Stimulated activated CD4-positive, alpha-beta T cell treated with anti-CD3 and anti-CD28 coated beads, TNF-alpha, amount 100 ng/mL, for 1 hour (primary cell): ENCODE results near the gene PRPF19.

ENCODE experiments used
- DNase-seq, 3 donors: peaks; one replicate each; pipeline ENCODE4 v3.0.0-alpha.2; 2020; ENCODE audit warnings: low read depth in 3 of 3, low spot score in 1 of 3

PRPF19 gene

DNA sequence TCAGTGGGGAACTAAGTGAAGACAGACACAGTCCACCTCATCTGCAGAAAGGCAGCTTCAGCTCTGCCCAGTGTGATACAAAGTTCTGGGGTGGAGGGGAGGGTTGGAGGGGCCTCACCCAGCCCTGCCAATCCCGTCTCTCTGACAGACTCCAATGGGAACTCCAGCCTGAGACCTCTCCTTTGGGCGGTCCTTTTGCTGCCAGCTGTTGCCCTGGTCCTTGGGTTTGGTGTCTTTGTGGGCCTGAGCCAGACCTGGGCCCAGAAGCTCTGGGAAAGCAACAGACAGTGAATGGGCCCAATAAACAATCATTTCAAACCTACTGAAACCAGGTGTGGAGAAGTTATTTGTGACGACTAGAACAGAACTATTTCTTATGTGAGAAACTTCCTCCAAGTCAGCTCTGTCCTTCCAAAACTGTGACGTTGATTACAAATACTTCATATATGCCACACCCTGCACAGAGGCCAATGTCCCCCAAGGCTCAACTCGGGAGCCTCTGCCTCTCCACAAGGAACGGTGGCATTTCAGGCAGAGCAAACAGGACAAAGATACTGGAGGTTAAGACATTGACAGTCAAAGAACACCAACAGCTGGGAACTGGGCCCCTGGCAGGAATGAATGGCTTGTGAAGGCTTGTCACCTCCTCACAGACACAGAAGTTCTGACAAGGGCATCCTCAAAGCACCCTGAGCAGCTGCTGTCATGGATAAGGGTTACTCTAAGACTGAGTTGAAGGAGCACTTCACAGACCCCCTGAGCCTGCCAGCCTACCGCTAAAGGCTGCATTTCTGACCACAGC, 30.8 kb downstream of the PRPF19 start:
- no peak for DNase-seq

DNA sequence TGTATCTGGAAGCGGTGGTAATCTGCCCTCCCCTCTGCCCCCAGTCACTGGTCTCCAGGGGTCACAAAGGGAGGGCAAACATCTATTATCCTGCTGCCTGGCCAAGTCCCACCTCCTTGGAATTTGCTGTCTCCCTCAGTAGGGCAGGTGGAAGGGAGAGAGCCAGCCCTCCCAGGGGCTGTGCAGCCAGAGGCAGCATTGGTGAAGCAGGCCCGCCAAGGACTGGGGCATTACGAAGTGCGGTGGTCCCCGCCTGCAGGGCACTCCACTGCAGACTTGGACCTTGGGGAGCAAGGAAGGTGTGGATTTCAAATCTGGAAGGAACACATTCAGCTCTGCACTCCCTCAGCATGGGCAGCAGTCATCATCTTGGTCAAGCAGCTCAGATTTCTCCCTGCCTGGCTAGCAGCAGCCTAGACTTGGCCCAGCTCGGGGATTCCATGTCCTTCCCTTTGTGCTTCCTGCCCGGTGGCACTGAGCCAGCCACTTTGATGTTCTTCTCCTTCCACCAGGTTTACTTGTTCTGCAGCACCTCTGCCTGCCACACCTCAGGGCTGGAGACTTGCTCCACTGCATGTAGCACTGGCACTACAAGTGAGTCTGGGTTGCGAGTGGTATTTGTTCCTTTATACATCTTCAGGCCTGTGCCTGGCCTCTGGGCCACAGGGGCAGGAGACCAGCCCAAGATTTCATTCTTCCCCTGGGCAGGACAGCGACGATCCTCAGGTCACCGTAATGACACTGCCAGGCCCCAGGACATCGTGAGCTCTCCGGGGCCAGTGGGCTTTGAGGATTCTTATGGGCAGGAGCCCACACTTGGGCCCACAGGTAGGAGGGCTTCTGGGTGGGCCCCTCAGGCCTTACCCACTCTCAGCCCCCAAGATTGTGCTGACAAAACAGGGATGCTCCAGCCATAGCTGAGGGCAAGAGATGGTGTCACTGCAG, 31.7 kb downstream of the PRPF19 start:
- no peak for DNase-seq

DNA sequence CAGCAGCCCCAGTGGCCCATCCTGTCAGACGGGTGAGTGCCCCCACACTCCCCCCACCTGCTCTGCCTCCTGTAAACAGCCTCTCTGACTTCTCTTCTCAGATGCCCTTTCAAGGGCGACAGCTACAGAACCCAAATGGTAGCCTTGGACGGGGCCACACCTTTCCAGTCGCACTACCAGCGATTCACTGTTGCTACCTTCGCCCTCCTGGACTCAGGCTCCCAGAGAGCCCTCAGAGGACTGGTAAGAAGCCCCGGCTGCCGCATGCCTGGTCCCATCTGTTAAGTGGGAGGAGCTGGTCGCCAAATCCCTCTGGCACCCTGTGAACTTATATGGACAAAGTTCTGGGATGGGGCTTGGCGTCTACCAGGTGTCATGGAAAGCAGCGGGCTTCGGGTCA, 32.9 kb downstream of the PRPF19 start:
- no peak for DNase-seq

DNA sequence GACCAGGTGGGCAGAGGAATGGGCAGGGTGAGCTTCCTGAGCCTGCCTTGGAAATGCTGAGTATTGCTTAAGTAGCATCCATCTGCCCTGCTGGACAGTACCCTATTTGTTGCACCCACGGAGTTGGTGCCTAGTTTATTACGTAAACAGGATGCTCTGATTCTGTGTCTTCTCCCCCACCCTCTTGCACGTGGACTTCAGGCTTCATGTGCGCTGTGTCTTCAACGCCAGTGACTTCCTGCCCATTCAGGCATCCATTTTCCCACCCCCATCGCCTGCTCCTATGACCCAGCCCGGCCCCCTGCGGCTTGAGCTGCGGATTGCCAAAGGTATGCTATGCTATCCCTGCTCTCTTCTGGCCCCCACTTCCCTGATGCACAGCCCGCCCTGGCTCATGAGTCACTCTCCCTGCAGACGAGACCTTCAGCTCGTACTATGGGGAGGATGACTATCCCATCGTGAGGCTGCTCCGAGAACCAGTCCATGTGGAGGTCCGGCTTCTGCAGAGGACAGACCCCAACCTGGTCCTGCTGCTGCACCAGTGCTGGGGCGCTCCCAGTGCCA, 33.3 kb downstream of the PRPF19 start:
- DNase-seq = no peak

DNA sequence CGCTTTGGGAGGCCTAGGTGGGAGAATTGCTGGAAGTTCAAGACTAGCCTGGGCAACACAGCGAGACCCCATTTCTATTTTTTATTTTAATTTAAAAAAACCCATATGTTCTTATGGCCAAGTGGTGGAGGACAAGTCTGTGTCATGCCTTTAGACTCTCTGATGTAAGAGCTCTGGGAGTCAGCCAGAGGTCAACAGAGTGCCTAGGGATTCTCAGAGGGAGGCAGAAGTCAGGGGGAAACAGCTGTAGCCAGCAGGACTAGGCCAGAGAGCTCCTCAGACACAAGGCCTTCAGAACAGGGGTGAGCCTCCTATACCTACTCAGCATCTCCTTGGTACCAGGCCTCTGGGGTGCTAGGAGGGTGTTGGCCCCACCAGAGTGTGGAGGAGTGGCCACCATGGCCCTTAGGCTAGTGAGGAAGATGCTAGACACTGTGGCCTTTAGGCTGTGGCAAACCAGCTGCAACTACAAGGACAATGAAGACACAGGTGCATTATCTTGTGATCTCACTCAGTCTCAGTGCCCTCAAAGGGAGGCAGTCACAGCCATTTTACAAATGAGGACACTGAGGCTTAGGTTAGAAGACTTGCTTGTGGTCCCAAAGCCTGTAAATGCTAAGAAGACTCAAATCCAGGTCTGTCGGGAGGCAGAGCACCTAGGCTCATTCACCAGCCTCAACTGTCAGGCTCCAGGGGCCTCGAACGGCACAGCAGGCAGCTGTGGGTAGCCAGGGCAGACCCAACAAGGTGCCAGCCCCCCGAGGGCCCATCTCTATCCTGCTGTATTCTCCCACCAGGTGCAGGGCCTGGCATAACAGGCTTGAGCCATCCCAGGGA, 34.0 kb downstream of the PRPF19 start:
- DNase-seq = no peak

DNA sequence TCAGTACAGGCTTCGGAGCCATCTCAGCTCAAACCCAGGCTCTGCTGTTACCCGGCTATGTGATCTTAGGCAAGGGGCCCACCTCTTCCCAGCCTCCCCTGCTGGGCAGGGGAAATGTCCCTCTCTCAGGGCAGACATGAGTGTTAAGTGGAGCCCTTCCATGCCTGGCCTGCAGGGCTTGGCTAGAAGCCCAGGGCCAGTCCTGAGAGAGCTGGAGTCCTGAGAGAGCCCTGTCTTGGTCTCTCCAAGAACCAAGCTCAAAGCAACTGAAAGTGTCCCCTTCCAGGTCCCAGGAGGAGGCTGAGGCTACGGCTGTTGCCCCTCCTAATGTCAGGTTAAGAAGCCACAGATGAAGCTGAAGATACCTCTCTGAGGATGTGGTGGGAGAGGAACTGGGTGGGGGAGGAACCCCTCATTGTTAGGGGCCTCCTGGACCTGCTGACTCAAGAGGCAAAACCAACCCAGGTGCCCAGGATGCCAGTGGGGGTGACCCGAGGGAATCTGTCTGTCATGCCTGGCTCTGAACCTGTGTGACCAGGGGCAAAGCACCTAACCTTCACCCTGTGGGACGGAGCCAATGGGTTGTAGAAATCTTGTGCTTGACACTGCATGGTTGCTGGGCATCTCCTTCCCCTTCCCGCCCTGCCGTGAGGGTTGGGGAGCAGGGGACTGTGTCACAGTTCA, 34.9 kb downstream of the PRPF19 start:
- DNase-seq = no peak

DNA sequence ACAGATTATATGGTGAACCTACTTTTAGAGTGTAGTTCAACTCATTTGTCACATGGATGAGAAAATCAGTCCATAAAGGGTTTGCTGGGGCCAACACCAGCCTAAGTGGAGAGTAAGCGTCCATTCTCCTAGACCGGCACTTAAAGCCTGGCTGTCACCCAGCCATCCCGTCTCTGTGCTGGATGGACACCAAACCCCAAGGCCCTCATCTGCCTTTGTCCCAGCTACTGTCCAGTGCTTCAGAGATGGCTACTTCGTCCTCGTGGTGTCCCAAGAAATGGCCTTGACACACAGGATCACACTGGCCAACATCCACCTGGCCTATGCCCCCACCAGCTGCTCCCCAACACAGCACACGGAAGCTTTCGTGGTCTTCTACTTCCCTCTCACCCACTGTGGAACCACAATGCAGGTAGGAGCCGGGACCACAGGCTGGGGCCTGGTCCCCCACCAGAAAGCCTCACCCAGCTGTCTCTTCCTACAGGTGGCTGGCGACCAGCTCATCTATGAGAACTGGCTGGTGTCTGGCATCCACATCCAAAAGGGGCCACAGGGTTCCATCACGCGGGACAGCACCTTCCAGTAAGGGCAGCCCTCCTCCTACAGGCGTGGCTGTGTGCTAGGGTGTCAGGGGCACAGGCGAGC, 35.5 kb downstream of the PRPF19 start:
- no peak for DNase-seq

DNA sequence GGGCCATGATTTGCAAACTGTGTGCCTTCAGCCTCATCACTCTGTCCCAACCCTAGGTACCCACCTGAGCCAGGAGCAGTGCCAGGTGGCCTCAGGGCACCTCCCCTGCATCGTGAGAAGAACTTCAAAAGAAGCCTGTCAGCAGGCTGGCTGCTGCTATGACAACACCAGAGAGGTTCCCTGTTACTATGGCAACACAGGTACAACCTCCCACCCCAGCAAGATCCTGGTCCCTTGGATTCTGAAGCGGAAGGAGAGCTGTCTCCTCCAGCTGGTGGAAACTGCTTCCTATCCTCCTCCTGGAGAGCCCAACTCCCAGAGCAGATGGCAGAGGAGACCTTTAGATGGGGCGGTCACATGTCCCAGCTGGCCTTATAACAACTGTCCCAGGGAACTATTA, 36.1 kb downstream of the PRPF19 start:
- no peak for DNase-seq

DNA sequence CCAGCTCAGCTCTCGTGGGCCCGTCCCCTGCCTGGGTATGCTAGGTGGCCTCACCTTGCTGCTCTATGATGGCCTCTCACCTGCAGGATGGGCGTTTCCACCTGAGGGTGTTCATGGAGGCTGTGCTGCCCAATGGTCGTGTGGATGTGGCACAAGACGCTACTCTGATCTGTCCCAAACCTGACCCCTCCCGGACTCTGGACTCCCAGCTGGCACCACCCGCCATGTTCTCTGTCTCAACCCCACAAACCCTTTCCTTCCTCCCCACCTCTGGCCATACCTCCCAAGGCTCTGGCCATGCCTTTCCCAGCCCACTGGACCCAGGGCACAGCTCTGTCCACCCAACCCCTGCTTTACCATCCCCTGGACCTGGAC, 36.9 kb downstream of the PRPF19 start:
- DNase-seq = no peak

DNA sequence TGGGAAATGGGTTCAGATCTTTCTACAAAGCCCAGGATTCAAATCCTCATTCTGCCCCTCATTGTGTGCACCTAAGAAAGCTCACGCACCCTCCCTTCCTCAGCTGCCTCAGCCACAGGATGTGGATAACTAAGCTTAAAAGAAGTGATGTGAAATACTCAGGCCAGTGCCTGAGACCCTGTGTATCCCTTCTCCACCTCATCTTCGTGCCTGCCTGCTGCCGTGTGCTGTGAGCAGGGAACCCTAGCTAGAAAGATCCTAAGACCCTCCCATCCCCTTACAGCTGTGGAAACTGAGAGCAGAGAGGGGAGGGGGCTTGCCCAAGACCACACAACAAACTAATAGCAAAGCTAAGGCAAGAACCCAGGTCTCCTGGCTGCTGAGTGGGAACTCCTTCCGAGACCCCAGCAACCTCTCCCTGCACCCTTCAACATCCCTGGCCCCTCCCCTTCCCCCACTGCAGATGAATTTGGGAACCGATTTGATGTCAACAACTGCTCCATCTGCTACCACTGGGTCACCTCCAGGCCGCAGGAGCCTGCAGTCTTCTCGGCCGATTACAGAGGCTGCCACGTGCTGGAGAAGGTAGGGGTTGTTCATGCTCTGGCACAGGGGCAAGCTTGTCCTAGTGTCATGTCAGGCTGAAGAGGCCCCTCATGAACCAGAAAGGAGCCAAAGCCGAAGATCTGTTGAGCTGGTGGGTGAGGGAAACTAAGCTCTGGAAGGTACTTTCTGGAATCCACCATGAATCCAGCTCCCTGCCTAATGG, 37.5 kb downstream of the PRPF19 start:
- no peak for DNase-seq

DNA sequence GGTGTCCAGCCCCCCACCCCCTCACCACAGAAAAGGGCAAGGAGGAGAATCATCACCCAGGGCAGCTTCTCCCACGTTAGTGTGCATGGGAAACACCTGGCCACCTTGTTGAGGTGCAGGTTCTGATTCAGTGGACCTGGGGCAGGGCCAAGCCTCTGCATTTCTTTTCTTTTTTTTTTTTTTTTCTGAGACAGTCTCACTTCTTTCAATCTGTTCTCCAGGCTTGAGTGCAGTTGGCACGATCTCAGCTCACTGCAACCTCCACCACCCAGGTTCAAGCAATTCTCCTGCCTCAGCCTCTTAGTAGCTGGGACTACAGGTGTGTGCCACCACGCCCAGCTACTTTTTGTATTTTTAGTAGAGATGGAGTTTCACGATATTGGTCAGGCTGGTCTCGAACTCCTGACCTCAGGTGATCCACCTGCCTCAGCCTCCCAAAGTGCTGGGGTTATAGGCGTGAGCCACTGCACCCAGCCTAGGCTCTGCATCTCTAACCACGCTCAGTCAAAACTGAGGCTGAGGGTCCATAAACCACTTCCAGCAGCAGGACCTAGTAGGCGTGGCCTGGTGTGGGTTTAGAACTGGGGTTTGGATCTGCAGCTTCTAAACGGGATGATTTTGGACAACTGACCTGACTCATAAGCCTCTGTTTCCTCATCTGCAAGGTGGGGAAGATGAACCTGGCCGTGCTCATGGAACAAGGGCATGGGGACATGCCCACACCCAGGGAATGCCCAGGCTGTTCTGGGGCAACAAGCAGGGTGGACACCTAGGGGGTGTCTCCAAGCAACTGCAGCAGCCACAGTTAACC, 38.3 kb downstream of the PRPF19 start:
- no peak for DNase-seq

DNA sequence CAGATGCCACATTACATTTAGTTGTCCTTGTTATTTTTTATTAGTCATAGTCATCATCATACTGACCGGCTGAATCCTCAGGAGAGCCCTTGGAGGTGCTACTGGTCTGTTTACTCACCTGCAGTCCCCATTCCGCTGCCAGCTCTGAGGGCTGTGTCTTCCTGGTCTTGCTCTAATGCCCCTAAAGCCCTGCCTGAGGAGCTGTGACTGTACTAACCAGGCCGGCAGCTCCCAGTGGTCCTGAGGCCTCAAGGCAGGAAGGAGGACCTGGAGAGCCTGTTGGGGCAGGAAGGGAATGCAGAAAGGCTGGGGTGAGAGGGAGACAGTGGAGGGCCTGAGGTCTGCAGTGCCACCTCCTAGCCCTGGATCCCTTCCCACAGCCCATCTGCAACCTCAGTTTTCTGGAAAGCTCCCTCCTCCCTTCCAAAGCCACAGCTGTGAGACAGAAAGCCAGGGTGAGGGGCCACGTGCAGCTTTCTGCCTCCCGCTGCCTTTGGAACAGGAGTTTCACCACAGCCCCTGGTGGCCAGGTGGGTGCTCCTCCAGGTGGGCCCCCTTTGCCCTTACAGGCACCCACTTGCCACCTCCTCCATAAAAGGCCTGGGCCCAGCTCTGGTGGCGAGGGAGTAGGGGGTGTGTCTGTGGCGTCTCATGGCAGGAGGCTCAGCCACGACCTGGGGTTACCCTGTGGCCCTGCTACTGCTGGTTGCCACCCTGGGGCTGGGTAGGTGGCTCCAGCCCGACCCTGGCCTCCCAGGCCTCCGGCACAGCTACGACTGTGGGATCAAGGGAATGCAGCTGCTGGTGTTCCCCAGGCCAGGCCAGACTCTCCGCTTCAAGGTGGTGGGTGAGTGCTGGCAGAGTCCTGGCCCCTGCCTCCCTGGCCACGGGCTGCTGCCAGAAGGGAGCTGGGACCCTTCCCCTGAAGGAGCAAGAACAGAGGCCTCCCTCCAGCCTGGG, 39.2 kb downstream of the PRPF19 start, which contains the start of gene ZP1:
ZP1 (plus strand) TSS at position 632 of the 960 bp plus-strand sequence; CDS start at position 652, 20 bp downstream.
- DNase-seq = no peak

DNA sequence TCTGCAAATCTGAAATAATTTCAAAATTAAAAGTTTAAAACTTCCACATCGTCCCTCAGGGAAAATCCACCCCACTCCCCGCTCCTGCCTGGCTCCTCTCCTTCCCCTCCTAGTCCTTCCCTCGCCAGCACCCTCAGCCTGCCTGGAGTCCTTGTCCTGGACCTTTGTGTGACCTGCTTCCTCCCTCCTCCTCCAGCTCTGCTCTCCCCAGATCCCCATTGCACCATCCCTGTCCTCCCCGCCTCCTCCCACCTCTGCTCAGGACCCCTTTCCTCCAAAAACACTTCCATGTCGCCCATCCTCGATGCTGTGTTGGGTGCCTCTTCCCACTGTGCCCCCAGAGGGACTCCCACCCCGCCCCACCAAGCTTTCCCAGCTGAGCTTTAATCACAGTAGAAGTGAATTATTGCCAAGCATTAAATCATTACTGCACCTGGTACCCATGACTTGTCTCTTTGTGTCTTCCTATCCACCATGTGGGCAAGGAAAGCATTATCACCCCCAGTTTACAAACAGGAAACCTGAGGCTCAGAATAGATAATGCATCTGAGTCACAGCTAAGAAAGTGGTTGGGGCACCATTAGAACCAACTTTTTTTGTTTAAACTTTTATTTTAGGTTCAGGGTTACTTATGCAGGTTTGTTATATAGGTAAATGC, 41.4 kb downstream of the PRPF19 start:
- no peak for DNase-seq

DNA sequence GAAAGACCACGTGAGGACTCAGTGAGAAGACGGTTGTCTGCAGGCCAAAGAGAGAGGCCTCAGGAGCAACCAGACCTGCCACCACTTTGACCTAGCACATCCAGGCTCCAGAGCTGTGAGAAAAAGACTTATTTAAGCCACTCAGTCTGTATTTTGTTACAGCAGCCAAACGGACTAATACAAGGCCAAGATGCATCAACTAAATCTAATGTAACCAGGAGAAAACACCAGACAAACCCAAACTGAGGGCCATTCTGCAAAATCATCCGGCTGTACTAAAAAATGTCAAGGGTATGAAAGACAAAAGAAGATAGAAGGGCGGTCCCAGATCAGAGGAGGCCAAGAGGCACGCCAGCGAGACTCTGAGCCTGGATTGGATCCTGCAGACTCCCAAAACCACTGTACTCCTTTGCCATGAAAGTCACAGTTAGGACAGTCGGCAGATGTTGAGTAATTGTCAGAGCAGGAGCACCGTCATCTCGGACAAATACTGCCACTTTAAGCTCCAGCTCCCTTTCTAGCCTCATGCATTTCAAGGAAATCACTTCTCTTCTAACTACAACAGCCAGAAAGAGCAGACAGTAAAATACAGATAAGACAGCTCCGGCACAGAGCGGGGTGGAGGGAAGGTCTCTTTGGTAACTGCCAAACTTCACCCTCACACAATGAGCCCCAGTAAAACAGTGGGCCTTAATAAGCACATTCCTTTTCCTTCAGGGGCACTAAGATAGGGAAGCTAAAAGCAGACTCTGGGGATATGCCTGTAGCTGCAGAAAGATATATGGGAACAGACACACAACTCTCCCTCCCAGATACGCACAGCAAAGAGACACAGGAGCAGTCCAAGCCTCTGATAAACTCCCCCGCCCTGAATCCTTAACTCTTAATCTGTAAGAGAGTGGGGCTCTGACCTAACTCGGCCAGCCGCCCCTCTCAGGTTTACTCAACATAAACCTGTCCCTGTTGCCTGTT, 42.5 kb downstream of the PRPF19 start:
- no peak for DNase-seq

DNA sequence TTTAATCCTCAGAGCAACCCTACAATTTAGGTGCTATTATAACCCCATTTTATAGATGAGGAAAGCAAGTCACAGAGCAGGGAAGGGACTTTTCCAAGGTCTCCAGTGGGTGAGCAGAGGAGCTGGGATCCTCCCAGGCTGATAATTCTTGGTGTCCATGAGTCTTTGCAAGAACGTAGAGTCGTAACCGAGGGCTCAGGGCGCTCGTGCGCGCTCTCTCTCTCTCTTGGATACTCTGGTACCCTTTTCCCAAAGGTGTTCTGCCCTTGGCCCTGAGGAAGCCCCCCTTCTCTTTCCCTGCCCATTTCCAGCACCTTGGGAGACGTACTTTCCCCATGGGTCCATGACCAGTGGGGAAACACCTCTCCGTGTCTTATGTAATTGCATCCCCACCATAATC, 44.2 kb downstream of the PRPF19 start:
- DNase-seq = no peak
